CD4-positive, alpha-beta T cell treated with Interleukin-2 at 100 ng/mL for 4 hours (primary cell): Measurements from ENCODE around the gene TERT.
"Not testable (repeated sequence)": the region's sequence is repeated elsewhere in the genome, so short reads cannot be mapped to it uniquely, and the experiment has no call there.

ENCODE experiments used
- DNase-seq: peaks from one replicate; pipeline ENCODE4 v3.0.0-alpha.2; 2020; ENCODE audit warnings: low spot score

Gene TERT

GRCh38 chr5:1240496-1241260, 54.2 kb downstream of the TERT start:
- no peak for DNase-seq

- DNase-seq, result no peak
Observed at GRCh38 chr5:1239505-1240251, 55.2 kb downstream of the TERT start.

DNA sequence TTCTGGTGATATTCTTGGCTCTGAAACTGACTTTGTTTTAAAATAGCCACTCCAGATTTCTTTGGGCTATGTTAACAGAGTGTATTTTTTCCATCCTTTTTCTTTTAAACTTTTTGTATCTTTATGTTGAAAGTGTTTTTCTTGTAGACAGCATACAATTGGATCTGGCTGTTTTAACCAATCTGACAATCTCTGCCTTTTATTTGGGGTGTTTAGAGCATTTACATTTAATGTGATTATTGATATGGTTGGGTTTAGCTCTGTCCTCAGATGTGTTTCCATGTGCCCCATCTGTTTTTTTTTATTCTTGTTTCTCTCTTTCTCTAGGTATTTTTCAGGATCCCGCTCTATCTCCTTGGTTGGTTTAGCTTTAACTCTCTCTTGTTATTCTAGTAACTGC, 59.0 kb downstream of the TERT start:
- no peak for DNase-seq

GRCh38 chr5:1235379-1235778, 59.5 kb downstream of the TERT start:
- no peak for DNase-seq

DNA sequence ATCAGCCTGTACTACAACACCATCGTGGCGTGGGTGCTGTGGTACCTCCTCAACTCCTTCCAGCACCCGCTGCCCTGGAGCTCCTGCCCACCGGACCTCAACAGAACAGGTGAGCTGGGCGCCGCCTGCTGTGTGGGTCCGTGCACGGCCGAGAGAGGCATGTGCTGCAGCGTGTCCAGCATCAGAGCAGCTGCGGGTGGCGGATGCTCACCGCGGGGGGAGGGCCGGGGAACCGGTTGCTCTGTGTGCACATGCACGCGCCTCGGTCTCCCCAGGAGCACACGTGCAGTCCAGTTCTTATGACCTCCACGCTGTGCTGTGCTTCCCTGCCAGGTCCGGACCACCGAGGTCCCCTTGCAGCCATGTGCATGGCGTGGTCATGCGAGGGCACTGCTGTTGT, 62.1 kb downstream of the TERT start:
- no peak for DNase-seq

DNA sequence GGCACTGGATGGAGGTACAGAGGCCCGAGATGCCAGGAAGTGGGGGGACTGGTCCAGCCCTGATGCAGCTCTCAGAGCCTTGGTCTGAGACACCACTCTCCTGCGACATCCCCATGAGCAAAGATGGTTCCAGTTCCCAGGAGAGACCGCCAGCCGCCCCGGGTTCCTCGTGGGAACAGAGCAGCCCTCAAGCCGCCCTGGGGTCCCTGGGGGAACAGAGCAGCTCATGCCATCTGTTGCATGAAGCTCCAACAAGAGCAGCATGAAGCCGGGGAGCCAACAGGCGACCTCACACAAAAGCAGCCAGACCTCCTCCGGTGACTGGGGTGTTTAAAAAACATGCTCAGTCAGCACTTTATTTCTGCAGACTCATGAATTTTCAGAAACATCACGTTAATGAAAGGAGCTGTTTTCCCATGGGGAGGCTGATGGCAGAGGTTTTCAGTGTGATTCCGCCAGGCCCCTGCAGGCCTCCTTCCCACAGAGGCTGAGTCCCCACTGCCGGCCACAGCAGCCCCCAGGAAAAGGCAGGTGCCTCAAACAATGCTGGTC, 63.4 kb downstream of the TERT start:
- DNase-seq, result no peak

DNA sequence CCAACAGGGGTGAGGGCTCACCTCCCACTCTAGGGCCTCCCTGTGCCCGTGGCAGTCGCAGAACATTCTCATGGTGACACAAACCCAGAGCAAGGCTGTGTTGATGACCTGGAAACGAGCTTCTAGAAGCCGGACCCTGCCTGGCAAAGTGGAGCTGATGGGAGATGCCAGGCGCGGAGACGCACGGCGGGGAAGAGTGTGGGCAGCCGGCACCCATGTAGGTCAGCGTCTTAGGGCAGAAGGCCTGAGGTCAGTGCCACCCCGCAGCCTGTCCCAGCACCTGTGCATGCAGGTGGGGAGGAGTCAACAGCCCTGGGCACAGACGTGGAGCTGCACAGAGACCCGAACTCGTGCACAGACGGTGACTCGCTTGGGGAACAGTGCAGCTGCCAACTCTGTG, 64.3 kb downstream of the TERT start:
- no peak for DNase-seq

DNA sequence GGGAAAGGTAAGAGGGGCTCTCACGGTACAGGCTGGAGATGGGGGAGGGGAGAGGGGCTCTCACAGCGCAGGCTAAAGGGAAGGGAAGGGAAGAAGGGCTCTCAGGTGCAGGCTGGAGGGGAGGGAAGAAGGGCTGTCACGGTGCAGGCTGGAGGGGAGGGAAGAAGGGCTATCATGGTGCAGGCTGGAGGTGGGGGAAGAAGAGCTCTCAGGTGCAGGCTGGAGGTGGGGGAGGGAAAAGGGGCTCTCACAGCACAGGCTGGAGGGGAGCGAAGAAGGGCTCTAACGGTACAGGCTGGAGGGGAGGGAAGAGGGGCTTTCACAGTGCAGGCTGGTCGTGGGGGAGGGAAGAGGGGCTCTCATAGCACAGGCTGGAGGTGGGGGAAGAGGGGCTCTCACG, 65.0 kb downstream of the TERT start:
- DNase-seq, result no peak

DNA sequence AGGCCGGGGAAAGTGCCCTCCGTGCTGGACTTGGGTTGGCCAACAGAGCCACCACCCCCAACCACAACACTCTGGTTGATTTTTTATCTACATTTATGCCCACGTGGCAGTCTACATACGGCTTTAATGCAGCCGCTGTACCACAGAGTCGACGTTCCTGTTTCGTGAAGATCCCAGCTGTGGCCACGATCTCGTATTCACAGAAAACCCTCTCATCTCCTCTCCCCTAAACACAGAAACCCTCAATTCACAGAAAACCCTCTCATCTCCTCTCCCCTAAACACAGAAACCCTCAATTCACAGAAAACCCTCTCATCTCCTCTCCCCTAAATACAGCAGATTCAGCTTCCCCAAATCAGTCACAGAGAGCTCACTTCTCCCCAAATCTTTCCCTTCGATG, 65.8 kb downstream of the TERT start:
- DNase-seq, result not testable (repeated sequence)

GRCh38 chr5:1228120-1228519, 66.7 kb downstream of the TERT start:
- no peak for DNase-seq

GRCh38 chr5:1227667-1228066, 67.2 kb downstream of the TERT start:
- no peak for DNase-seq

- DNase-seq, result no peak
Observed at GRCh38 chr5:1226839-1227581, 67.9 kb downstream of the TERT start.

DNA sequence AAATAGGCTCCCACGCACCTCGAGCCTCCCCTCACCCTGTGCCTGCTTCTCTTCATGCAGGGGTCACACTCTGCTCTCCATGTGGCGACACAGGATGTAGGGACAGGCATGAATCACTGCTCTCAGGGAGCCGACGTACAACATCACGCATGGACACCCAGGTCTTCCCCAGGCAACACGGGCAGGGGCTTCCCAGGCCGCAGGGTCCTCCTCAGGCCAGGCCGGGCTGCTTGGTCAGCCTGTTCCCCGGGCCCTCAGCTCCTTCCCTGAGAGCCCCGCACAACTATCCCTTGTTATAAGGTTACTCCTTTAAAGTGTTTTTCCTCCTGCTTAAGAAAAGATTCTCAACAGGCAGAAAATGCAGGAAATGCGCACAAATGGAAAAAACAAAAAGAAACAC, 68.6 kb downstream of the TERT start:
- no peak for DNase-seq

- DNase-seq, result no peak
Observed at GRCh38 chr5:1225081-1225480, 69.8 kb downstream of the TERT start, which contains the start of gene SLC6A18. SLC6A18 (plus strand) TSS chr5:1225381; CDS start chr5:1225478, 97 bp downstream.

DNA sequence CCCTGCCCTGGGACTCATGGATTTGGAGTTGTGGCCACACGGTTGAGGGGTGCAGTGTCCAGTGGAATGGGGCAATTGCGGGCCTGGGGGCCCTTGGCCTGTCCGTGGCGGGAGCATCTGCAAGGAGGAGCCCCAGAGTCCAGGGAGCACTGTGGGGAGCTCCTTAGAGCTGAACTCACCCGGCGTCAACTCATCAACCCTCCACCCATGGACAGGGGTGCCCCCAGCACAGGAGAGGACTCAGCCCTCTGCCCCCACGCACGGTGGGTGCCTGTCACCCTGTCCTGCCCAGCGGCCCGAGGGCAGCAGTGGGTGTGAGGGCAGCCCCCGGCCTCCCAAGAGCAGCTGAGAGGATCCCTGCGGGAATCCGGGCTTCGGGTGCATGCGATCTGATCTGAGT, 70.2 kb downstream of the TERT start:
- DNase-seq, result no peak

- no peak for DNase-seq
Observed at GRCh38 chr5:1223278-1223670, 71.6 kb downstream of the TERT start.

DNA sequence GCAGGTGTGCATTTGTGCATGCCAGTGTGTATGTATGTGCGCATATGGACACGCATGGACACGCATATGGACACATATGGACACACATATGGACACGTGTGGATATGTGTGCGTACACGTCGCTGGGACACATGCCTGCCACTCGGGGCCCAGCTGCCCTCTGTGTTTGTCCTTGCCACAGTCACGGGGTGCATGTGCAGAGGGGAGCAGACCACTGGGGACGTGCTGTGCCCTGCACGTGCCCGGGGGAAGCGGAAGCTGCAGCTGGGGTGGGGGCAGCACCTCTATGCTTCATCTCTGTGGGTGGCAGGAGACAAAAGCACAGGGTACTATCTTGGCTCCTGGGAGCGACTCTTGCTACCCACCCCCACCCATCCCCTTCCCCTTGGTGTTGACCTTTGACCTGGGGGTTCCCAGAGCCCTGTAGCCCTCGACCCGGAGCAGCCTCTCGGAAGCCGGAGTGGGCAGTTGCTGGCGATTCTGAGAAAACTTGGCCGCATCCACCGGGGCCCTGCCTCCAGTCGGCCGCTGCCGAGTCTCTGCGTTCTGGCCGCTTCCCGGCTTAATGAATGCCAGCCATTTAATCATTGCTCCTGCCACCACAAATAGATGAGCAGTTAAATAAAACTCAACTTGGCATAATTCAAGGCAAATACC, 72.1 kb downstream of the TERT start:
- no peak for DNase-seq

DNA sequence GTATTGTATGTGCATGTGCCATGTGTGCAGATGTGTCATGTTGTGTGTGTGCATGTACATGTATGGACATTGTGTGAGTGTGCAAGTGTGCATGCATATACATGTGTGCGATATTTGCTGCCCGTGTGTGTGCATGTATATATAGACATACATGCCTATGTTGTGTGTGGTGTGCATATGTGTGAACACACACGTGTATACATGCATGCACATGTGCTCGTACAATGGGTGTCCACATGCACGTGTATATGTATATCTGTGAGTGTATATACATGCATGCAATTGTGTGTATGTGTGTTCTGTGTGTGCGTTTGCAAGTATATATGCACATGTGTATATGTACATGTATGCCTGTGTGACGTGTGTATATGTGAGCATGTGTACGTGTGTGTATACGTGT, 72.7 kb downstream of the TERT start:
- no peak for DNase-seq

GRCh38 chr5:1221721-1222120, 73.1 kb downstream of the TERT start:
- DNase-seq, result no peak

- DNase-seq, result no peak
Observed at GRCh38 chr5:1220831-1221230, 74.0 kb downstream of the TERT start.

DNA sequence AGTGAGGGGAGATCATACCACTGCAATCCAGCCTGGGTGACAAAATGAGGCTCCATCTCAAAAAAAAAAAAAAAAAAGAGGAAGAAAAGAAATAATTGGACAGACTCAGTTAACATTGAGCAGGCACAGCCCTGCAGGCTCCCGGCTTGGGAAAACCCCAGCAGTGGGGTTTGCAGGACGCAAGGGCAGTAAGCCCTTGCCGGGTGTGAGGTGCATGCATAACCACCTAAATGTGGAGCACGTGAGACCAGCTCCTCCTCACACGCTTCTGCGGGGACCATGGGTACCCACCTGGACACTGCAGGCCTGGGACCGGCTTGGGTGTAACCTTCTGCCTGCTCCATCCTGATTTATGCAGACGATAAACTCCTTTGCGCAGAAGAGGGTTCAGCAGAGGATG, 74.5 kb downstream of the TERT start:
- no peak for DNase-seq

DNA sequence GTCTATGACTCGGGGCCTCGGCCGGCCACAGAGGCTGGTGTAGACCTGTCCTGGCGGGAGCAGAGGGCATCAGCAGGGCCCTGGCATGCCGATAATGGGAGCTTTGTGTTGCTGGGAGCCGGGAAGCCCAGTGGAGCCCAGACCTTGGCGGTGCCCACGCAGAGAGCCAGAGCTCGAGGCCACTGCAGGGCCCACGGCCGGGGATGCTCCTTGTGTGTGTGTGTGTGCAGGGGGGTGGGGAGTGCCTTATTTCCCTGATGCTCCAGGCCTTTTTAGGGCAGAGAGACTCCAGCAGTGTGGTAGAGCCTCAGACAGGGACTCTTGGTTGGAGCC, 75.1 kb downstream of the TERT start:
- no peak for DNase-seq
